Posterior vena cava (tissue), 2 donors: Measurements from ENCODE around the gene UBR7. TPM values are rescaled to one million over a fixed set of nuclear protein-coding genes. Genes with fewer than 3 reads are reported as not detected.
"Not testable (repeated sequence)": the region's sequence is repeated elsewhere in the genome, so short reads cannot be mapped to it uniquely, and the experiment has no call there.

Experiments
- DNase-seq: peaks from one replicate; pipeline ENCODE4 v3.0.0-alpha.2; 2020; ENCODE audit warnings: low spot score
- intact Hi-C, 2 donors: fragments of 100-400 bp; cut with DNase I; formaldehyde crosslinking; loops; one replicate each; pipeline versions ENCODE4 v1.14.1 to v1.14.2; 2022 to 2023
- total RNA-seq, 2 donors: library from RNA; stranded (reverse); fragmentation: NEBNext Ultra II Directional; extraction: Animal tissue kit (Norgen Biotek cat#: 25700); gene quantifications; one replicate each; pipeline ENCODE4 v1.2.1, GENCODE V29; 2021
- donor health status: DM: yes; HTN: yes; CAD: no.
- donor health status: DM: yes; HTN: yes; CAD: no.

Gene UBR7
- total RNA-seq, 2 donors from 2014 or later, result 18.2 to 18.7 TPM

DNA sequence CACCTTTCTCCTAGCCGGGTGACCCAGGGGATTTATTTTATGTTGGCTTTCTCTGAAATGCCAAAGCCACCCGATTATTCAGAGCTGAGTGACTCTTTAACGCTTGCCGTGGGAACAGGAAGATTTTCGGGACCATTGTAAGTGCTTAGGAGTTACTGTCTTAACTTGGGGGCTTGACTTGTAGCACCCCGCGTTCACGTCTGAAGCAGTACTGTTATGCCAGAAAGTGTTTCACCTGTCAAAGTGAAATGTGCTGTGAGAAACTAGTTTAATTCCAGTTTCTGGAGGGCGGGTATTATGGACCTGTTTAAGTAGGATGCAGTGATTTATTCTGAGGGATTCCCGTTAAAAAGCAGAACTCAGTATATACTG, 21.7 kb upstream of the UBR7 start:
- intact Hi-C loops, result no loop called here
- DNase-seq, result no peak

DNA sequence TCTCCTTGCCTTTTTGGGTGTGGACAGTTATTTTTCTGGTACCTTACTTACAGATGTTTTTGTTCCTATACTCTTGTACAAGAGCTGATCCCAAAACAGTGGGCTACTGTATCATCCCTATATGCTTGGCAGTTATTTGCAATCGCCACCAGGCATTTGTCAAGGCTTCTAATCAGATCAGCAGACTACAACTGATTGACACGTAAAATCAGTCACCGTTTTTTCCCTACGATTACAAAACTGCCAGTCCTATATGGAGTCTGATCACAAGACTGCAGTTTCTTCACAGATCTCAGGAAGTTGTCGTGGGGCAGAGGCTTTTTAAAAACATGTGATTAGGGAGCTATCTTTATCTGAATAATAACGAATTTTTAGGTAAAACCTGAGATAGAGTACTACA, 20.6 kb upstream of the UBR7 start:
- intact Hi-C loops, result no loop called here
- DNase-seq, result no peak

DNA sequence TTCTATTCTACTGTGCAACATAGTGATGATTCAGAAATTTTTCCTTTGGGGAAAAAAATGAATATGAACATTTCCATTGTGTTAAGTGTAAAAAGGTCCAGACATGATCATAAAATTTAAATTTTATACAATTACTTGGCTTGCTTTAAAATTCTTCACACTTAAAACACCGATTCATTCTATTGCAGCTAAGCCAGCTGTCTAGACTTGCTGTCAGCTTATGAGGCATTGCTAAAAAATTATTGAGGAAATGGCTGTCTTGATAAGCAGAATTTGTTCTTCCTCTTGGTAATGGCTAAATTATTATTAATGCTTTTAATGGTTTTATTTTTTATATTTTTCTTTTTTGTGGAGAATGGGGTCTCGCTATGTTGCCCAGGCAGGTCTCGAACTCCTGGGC, 20.1 kb upstream of the UBR7 start:
- intact Hi-C loops, result no loop called here
- no peak for DNase-seq

DNA sequence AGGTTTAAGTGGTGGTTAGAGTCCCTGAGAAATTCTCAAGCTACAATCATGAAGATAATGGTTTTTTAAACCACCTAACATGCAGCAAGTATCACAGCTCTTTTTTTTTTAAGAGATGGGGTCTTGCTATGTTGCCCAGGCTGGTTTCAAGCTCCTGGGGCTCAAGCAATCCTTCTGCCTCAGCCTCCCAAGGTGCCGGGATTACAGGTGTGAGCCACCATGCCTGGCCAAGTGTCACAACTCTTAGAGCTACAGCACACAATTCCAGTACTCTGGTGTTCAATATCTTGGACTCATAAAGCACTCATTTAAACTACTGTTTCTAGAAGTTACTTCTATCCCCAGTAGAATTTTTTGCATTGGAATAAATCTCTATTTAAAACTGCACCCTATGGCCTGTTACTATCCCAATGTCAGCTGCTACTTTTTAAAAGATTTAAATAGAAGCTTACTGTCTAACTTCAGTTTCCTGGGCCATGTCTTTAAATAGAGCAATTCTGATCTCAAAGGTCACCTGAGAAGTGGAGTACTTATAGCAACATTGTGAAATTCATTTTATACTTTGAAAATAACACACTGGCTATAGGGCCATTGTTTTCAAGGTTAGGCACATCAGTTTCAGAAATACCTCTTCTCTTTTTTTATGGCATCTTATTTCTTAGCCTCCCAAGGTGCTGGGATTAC, 11.6 kb upstream of the UBR7 start:
- intact Hi-C loops, result no loop called here
- no peak for DNase-seq

DNA sequence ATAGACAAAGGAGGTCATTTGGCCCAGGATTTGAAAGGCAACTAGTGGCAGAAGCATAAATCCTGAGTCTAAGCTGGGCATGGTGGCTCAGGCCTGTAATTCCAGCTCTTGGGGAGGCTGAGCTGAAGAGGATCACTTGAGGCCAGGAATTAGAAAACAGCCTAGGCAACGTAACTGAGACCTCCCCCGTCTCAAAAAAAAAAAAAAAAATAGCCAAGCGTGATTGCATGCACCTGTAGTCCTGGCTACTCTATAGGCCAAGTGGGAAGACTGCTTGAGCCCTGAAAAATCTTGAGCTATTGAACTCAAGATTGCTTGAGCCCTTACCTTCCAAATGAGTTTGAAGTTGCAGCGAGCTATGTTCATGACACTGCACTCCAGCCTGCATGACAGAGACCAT, 8.0 kb upstream of the UBR7 start:
- DNase-seq, result no peak
- intact Hi-C loops, result no loop called here

DNA sequence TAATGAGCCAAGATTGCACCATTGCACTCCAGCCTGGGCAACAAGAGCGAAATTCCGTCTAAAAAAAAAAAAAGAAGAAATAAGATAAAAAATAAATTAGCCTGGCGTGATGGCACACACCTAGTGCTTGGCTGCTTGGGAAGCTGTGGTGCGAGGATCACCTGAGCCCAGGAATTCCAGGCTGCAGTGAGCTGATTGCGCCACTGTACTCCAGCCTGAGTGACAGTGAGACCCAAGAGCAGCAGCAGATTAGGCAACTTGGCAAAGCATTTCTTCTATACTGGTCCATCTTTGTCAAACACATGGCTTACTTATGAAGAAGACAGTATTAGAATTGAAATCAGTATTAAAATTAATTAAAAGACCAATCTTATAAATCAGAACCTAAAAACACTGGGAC, 6.5 kb upstream of the UBR7 start:
- DNase-seq, result no peak
- intact Hi-C loops, result no loop called here

DNA sequence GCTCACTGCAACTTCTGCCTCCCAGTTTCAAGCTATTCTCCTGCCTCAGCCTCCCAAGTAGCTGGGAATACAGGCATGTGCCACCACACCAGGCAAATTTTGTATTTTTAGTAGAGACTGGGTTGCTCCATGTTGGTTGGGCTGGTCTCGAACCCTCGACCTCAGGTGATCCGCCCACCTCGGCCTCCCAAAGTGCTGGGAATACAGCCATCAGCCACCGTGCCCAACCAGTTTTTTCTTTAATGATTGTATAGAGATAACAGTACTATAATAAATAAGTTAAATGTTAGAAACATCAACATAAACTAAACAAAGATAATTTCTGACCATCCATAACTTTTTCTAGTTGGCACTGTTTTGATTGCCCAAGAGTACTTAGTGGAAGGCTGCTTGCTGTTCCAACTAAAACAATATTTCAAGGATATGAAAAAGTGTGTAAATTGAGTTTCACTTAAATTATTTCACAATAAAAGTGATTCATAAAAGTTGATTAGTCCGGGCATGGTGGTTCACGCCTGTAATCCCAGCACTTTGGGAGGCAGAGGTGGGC, 5.8 kb upstream of the UBR7 start:
- intact Hi-C loops, result no loop called here
- no peak for DNase-seq

DNA sequence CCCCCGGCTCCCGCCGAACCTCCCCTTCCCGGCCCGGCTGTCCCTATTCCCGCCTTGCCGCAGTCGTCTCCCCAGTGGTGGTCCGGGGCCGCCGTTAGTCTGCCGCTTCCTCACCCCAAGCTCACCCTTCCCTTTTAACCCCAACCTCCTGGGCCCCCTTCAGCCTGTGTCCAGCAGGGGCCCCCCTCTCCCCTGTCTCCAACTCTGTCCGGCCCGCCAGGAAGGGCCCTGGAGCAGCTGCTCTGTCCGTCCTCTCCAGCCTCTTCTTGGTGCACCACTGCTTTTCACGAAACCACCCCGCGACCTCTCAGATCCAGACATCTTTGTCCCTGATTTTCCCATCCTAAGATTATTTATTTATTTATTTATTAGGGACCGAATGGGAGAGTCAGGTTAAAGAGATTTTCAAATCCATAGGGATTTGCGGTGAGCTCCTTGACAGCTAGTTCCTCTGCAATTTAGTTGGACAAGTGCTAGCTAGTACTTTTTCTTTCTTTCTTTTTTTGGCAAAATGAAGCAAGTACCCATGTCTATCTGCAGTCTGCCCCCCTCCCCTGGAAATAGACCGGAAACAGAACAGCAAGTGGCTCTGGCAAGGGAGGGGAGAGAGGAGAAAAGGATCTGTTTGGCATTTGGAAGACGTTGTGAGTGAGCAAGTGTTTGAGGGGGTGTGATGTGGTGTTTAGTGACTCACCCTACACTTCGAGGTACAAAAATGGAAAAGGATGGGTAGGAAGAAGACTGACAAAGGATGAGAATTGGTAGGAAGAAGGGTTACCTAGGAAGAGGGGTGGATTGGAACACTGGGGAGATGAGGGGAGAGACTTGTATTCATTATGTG, 632 bp downstream of the UBR7 start:
- peak; percentile 87 for DNase-seq
- intact Hi-C loops, result no loop called here

DNA sequence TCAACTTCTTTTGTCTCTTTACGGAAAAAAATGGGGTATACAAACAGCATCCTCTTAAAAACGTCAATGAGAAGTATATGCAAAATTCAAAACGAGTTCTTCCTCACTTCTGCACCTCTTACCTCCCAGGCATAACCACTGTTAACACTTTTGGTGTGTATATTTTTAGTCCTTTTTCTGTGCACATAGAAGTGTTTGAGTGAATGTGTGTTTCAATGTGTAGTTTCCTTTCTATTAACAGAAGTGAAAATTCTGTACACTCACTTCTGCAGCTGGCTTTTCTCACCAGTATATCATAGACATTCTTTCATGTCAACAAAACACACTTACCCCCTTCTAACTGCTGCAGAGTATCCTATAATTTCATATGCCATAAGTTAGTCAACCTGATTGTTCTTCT, 5.4 kb downstream of the UBR7 start:
- no peak for DNase-seq
- intact Hi-C loops, result no loop called here

DNA sequence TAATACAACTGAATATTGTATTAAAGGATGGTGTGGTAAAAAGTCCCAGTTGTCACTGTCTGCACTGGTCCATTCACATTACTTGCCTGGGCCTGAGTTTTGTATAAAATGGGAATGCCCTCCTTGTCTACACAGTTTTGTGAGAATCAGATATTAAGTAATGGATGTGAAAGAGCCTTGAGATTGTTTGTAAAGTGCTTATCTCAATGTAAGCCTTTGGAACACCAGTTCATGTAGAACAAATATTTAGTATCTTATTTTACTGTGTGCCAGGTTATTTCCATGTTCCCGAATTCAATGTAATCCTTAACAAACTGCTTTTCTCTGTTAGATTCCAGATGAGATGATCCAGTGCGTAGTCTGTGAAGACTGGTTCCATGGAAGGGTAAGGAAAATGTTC, 7.5 kb downstream of the UBR7 start:
- intact Hi-C loops, result no loop called here
- no peak for DNase-seq

DNA sequence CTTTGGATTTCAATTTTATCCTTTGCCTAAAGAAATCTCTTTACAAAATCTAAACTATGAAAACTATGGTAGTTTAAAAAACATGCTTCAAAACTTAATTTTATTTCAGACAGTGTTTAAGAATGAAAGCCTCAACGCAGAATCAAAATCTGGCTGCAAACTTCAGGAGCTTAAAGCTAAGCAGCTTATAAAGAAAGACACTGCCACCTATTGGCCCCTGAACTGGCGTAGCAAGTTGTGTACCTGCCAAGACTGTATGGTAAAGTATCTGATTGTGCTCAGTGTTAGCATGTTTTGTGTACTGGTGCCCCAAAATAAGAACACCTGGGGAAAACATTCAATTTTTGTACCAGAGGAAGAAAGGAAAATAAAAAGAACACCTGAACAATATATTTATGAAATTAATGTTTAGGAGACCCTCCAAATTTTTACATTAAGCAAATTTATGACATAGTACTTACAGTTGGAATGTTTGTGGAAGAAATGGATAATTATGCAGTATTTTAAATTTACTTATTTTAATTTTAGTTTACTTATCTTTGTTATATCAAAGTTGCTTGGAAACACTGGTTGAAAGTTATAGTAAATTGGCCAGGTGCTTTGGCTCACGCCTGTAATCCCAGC, 12.2 kb downstream of the UBR7 start:
- intact Hi-C loops, result no loop called here
- DNase-seq, result no peak

DNA sequence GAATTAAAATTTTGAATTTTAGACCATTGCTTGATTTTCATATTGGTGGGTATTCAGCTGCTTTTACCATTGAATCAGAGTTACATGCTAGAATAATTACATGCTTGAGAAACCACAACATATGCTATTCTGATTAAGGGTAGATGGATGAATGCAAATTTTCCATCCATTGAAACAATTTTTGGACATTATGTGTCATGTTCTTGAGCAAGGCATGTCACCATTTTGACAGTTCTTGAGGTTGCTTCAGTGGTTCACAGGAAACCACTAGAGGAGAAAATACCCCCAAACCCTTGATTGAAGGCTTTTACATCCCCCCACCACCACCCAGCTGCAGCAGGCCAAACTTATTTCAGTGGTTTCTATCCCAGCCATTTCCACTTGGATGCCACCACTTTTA, 13.5 kb downstream of the UBR7 start:
- DNase-seq, result no peak
- intact Hi-C loops, result no loop called here

DNA sequence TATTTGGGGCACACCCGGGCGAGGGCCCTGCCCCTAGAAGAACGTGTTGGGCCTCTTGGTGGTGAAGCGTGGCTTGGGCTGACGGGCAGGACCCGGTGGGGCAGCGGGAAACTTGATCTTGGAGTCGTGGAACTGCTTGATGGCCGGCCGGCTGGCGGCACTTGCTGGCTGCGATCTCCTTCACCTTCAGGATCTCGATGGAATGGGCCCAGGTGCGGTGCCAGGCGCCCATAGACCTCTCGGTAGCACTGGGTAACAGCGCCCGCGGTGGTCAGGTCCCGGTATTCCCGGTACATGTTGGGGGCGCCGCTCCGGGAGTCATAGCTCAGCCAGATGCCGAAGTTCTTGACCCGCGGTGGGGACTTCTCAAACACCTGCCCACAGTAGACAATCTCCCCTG, 16.5 kb downstream of the UBR7 start:
- DNase-seq, result no peak
- intact Hi-C loops, result no loop called here

DNA sequence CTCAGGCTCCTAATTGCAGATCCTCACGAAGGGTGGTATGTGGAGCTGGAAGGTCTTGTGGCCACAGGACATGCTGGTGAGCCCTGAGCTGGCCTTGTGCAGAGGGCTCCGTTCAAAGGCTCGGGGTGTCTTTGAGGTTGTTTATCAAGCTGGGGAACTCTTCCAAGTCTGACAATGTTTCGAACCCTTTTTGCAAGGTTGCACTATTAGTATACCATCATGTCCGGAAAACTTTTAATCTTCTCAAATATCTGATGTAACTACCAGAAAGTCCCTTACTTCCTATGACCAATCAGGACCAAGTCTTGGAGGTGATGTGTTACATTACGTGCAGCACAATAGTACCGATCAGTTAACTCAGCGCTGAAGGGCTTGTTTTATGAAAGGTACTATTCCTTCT, 21.5 kb downstream of the UBR7 start:
- DNase-seq, result no peak
- intact Hi-C loops, result no loop called here

DNA sequence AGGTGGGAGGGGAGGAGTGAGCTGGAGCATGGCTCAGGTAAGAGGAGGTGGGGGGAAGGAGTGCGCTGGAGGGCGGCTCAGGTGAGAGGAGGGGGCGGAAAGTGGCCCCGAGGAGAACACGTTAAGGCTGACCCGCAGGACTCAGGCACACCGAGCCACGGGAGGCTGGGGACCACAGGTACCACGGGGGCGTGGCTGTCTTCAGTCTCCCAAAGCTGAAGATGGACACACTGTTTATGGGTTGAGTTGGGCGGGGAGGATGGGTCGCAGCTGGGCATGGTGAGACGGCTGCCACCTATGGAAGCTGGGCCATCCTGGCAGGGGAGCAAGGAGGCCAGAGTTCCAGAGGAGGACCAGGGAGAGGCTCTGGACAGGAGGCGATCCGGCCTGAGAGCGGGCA, 23.5 kb downstream of the UBR7 start:
- no peak for DNase-seq
- intact Hi-C loops, result no loop called here

DNA sequence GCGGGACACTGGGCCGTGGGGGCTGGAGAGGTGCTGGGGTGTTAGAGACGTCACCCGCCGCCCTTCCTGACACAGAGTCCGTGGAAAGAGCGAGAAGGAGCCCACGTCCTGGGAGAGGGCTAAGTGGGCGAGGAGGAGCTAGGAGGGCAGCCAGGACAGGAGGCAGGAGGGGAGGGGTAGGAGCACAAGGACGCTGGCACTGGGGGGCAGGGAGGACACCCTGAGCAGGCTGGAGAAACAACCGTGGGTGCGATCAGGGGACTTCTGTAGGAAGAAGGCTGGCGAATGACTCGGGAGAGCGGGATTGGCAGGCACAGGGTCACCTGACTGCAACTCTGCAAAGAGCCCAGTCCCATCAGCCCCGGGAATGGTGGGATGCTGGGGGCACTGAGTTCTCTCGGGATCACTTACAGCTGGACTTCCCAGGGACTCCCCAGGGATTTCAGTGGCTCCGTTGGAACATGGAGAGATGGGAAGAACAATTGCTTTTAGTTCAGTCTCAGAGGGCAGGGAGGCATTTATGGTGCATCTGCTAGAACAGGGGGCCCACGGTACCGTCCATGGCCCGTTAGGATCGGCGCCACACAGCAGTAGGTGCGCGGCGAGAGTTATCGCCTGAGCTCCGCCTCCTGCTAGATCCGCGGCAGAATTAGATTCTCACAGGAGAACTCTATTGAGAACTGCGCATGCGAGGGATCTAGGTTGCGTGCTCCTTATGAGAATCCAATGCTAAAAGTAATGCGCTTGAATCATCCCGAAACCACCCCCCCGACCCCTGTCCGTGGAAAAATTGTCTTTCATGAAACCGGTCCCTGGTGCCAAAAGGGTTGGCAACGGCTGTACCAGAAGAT, 24.3 kb downstream of the UBR7 start:
- intact Hi-C loops, result no loop called here
- DNase-seq, result no peak

DNA sequence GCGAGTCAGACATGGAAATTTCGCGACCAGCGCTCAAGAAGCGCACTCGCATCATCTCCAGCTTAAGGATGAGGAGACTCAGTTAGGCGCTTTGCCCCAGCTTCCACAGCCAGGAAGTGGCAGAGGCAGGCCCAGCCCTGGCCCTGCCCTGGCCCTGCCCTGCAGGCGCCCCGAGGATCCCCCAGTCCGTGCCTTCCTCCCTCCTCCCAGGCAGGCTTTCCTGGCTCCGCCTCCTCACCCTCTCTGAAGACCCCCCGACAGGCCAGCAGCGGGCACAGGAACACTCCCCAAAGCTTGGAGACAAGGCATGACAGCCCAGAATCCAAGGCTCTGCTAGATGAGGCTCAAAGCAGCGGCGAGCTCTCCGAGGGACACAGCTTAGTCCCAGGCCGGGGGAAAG, 25.1 kb downstream of the UBR7 start:
- DNase-seq, result no peak
- intact Hi-C loops, result no loop called here

DNA sequence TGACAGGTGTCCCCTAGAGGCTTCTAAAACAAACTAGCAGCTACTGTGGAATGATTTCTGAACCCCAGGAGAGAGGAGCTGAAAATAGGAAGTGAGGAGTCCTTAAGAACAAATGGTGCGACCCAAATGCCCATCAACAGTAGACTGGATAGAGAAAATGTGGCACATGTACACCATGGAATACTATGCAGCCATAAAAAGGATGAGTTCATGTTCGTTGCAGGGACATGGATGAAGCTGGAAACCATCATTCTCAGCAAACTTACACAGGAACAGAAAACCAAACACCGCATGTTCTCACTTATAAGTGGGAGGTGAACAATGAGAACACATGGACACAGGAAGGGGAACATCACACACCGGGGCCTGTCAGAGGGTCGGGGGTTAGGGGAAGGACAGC, 26.0 kb downstream of the UBR7 start:
- intact Hi-C loops, DNase-seq: not testable (repeated sequence)

DNA sequence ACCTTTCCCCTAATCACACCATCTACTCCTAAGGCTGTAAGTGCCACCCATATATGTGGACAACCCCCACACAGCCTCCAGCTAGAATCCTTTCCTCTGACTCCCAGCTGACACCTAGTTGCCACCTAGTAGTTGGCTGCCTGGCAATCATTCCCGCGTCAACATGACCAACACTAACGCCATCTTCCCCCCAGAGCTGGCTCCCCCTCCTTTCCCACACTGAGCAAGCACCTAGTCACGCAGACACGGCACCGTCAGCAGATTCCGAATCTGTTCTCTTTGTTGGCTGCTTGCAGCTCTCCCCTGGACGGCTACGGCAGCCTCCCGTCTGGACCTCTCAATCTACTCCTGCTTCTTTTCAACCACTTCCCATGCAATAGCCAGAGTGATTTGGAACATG, 27.7 kb downstream of the UBR7 start:
- intact Hi-C loops, result no loop called here
- no peak for DNase-seq
